ENCODE data around the gene GRM4. TPM values are rescaled to one million over a fixed set of nuclear protein-coding genes. Genes with fewer than 3 reads are reported as not detected.

The GRM4 gene
- total and polyA plus RNA-seq, 9 of the 15 experiments (the other 6 are each of a cell fraction or from before 2014, with no cell fraction given): 0.18 TPM; not detected in 8

DNA sequence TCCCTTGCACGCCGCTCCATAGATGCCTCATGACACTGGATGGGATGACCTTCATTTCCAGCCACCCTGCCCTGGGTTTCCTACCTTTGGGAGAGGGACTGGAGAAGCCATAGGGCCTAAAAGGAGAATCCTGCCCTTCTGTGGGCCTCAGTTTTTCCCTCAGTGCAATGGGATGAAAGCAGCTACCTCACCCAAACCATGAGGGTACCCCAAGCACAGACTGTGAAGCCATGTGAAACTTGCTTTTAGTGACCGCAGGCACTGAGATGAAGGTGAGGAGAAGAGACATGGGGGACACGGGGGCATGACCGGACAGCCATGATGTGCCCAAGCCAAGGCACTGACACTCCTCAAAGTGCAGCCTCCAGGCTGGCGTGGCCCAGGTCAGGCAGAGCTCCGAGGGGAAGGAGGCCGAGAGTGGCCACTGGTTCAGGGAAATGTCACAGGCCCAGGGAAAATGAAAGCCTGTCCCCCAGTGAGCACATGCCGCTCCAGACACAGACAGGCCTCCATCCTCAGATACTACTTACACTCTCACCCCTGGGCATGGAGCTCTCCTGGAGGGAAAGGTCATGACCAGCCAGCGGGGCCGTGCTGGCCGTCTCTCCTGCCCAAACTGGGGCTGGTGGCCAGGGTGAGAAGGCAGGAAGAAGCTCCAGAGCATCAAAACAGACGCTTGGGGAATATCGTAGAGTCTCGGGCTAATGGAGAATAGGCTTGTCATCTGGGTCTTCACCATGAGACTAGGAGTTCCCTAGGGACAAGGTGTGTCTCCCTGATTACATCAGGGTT, 116.2 kb downstream of the GRM4 start:
- Histone ChIP-seq H3K9ac (ENCODE audit: insufficient read depth in 1 of 2, low read depth in 2 of 2, low read length in 2 of 2) (no peak overlapping the region), H3K79me2 (ENCODE audit: control insufficient read depth, insufficient read depth, low read length) (no peaks in the 10 kb centered on the region), H2AFZ (ENCODE audit: low read depth, low read length) (no peak overlapping the region), H3K4me3 (no peak overlapping the region), H3K36me3 (ENCODE audit: control insufficient read depth, insufficient read depth, low read length) (no peaks in the 10 kb centered on the region), H3K9me3 (replicated peaks; ENCODE audit: control insufficient read depth, insufficient read depth, low read depth, low read length) (no peaks in the 10 kb centered on the region), H3K27me3 (ENCODE audit: control insufficient read depth in 2 of 2, insufficient read depth in 2 of 2, low read length in 2 of 2) (peaks cover 13 to 82% of the 10 kb centered on the region in 2 experiments), H3K4me2 (ENCODE audit: insufficient read depth, low read length) (no peak overlapping the region), H4K20me1 (replicated peaks; ENCODE audit: control insufficient read depth, insufficient read depth, low read length) (peaks cover 20% of the 10 kb centered on the region), H3K27ac (ENCODE audit: extremely low read depth, low read depth, low read length) (no peak overlapping the region), H3K4me1 (replicated peaks in 1 of 2; ENCODE audit: control insufficient read depth in 2 of 2, insufficient read depth in 2 of 2, low read length in 2 of 2) (peaks cover 0 to 15% of the 10 kb centered on the region in 2 experiments; a peak in 2 of 5 replicates), H3K9me1 (ENCODE audit: control insufficient read depth, insufficient read depth, low read length) (no peaks in the 10 kb centered on the region)
- DNase-seq (ENCODE audit: extremely low read depth in 1 of 4, low spot score in 3 of 4) (no peak), ATAC-seq (no peak), FAIRE-seq (no peak)
- in situ Hi-C loops (cut with MboI): loop anchor here (5.0 kb wide), 1 partner anchor 257 kb away; no protein-coding TSS in a partner anchor
- WGBS (ENCODE audit: insufficient coverage, low coverage, missing lambda C conversion rate): 5% methylated on average over 15 of the region's 15 CpGs
- BruUV-seq (replicated peaks): no TSS peak
- CTCF ChIA-PET (ENCODE audit: low intra/inter-chr PET ratio): no interaction called here
- POLR2A ChIA-PET: no interaction called here
- intact Hi-C loops (cut with micrococcal nuclease): no loop called here
- TF ChIP-seq RBM14 (IDR thresholded peaks at IDR 0.05; ENCODE audit: borderline replicate concordance, insufficient read depth, low read depth, low read length) (no peak), HDAC6 (IDR thresholded peaks at IDR 0.05; ENCODE audit: low read depth, low read length) (no peak), ZNF232 (CRISPR knock-in tag; IDR thresholded peaks at IDR 0.05) (no peak), POLR2H (tag; IDR thresholded peaks at IDR 0.05; ENCODE audit: low read depth) (no peak), SLC30A9 (CRISPR knock-in tag; IDR thresholded peaks at IDR 0.05) (no peak), ZNF124 (CRISPR knock-in tag; IDR thresholded peaks at IDR 0.05) (no peak), GABPA (tag; conservative IDR thresholded peaks at IDR 0.05; ENCODE audit: low read depth) (no peak), CBX2 (IDR thresholded peaks at IDR 0.05; ENCODE audit: insufficient read depth, low read length, poor library complexity, severe bottlenecking) (no peak), NR2C1 (IDR thresholded peaks at IDR 0.05) (no peak), NR2C1 (tag; IDR thresholded peaks at IDR 0.05) (no peak)
- TF ChIP-seq, protein P1, sequence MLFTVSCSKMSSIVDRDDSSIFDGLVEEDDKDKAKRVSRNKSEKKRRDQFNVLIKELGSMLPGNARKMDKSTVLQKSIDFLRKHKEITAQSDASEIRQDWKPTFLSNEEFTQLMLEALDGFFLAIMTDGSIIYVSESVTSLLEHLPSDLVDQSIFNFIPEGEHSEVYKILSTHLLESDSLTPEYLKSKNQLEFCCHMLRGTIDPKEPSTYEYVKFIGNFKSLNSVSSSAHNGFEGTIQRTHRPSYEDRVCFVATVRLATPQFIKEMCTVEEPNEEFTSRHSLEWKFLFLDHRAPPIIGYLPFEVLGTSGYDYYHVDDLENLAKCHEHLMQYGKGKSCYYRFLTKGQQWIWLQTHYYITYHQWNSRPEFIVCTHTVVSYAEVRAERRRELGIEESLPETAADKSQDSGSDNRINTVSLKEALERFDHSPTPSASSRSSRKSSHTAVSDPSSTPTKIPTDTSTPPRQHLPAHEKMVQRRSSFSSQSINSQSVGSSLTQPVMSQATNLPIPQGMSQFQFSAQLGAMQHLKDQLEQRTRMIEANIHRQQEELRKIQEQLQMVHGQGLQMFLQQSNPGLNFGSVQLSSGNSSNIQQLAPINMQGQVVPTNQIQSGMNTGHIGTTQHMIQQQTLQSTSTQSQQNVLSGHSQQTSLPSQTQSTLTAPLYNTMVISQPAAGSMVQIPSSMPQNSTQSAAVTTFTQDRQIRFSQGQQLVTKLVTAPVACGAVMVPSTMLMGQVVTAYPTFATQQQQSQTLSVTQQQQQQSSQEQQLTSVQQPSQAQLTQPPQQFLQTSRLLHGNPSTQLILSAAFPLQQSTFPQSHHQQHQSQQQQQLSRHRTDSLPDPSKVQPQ (CRISPR knock-in tag; IDR thresholded peaks at IDR 0.05; ENCODE audit: borderline replicate concordance): no peak
- TF ChIP-seq, protein P2, sequence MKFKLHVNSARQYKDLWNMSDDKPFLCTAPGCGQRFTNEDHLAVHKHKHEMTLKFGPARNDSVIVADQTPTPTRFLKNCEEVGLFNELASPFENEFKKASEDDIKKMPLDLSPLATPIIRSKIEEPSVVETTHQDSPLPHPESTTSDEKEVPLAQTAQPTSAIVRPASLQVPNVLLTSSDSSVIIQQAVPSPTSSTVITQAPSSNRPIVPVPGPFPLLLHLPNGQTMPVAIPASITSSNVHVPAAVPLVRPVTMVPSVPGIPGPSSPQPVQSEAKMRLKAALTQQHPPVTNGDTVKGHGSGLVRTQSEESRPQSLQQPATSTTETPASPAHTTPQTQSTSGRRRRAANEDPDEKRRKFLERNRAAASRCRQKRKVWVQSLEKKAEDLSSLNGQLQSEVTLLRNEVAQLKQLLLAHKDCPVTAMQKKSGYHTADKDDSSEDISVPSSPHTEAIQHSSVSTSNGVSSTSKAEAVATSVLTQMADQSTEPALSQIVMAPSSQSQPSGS (CRISPR knock-in tag; IDR thresholded peaks at IDR 0.05): no peak
- TF ChIP-seq, protein P3, sequence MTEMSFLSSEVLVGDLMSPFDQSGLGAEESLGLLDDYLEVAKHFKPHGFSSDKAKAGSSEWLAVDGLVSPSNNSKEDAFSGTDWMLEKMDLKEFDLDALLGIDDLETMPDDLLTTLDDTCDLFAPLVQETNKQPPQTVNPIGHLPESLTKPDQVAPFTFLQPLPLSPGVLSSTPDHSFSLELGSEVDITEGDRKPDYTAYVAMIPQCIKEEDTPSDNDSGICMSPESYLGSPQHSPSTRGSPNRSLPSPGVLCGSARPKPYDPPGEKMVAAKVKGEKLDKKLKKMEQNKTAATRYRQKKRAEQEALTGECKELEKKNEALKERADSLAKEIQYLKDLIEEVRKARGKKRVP (CRISPR knock-in tag; IDR thresholded peaks at IDR 0.05): no peak
- TF ChIP-seq, protein P4, sequence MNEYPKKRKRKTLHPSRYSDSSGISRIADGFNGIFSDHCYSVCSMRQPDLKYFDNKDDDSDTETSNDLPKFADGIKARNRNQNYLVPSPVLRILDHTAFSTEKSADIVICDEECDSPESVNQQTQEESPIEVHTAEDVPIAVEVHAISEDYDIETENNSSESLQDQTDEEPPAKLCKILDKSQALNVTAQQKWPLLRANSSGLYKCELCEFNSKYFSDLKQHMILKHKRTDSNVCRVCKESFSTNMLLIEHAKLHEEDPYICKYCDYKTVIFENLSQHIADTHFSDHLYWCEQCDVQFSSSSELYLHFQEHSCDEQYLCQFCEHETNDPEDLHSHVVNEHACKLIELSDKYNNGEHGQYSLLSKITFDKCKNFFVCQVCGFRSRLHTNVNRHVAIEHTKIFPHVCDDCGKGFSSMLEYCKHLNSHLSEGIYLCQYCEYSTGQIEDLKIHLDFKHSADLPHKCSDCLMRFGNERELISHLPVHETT (CRISPR knock-in tag; conservative IDR thresholded peaks at IDR 0.05 in 1 of 2, IDR thresholded peaks at IDR 0.05 in 1 of 2): no peak
